Astrocyte (in vitro differentiated cells and primary cell): Measurements from ENCODE around the gene POU6F2. TPM values are rescaled to one million over a fixed set of nuclear protein-coding genes. Genes with fewer than 3 reads are reported as not detected.

Source experiments
- DNase-seq: peaks from one replicate; pipeline ENCODE4 v3.0.0-alpha.2; 2010; ENCODE audit warnings: low read depth
- FAIRE-seq: peaks from 2 replicates; lab custom pipeline; 2011; peaks lifted over from hg19 to GRCh38; lab: Jason Lieb, UNC
- H2AFZ ChIP-seq: 2 replicates; pipeline ENCODE4 v1.6.0; 2012; ENCODE audit warnings: low read depth, low read length, inconsistent platforms
- H3K27ac ChIP-seq: 2 replicates; pipeline ENCODE4 v1.5.1; 2011; ENCODE audit warnings: low read depth, low read length, inconsistent platforms
- H3K27me3 ChIP-seq: 2 replicates; pipeline ENCODE4 v1.6.0; 2011; ENCODE audit warnings: low read length, inconsistent platforms; ENCODE audit not compliant: insufficient read depth
- H3K36me3 ChIP-seq: 2 replicates; pipeline ENCODE4 v1.5.1; 2011; ENCODE audit warnings: low read length, inconsistent platforms; ENCODE audit not compliant: insufficient read depth
- H3K4me1 ChIP-seq: 2 replicates; pipeline ENCODE4 v1.5.1; 2011; ENCODE audit warnings: low read length, inconsistent platforms; ENCODE audit not compliant: insufficient read depth
- H3K4me2 ChIP-seq: 2 replicates; pipeline ENCODE4 v1.6.0; 2012; ENCODE audit warnings: low read length, inconsistent platforms
- H3K4me3 ChIP-seq: 2 replicates; pipeline ENCODE4 v1.5.1; 2011; ENCODE audit warnings: low read depth, mild to moderate bottlenecking, low read length, inconsistent platforms; ENCODE audit not compliant: insufficient read depth
- H3K79me2 ChIP-seq: 2 replicates; pipeline ENCODE4 v1.6.0; 2012; ENCODE audit warnings: mild to moderate bottlenecking, low read length, inconsistent platforms; ENCODE audit not compliant: insufficient read depth
- H3K9ac ChIP-seq: 2 replicates; pipeline ENCODE4 v1.6.0; 2012; ENCODE audit warnings: mild to moderate bottlenecking, low read length, inconsistent platforms
- H3K9me3 ChIP-seq: 2 replicates; pipeline ENCODE4 v1.5.1; 2012; ENCODE audit warnings: low read depth, mild to moderate bottlenecking, low read length, inconsistent platforms; ENCODE audit not compliant: insufficient read depth
- H4K20me1 ChIP-seq: 2 replicates; pipeline ENCODE4 v1.6.0; 2012; ENCODE audit warnings: low read length, inconsistent platforms; ENCODE audit not compliant: insufficient read depth
- H3K27ac Mint-ChIP-seq: one replicate; pipeline ENCODE4 v1.8.0; 2021; ENCODE audit warnings: mild to moderate bottlenecking, mixed read lengths; ENCODE audit not compliant: unreplicated experiment
- H3K27me3 Mint-ChIP-seq: one replicate; pipeline ENCODE4 v1.8.0; 2021; ENCODE audit warnings: low read depth, mixed read lengths; ENCODE audit not compliant: unreplicated experiment
- H3K36me3 Mint-ChIP-seq: one replicate; pipeline ENCODE4 v1.8.0; 2021; ENCODE audit warnings: low read depth, mixed read lengths; ENCODE audit not compliant: unreplicated experiment
- H3K4me1 Mint-ChIP-seq: one replicate; pipeline ENCODE4 v1.8.0; 2021; ENCODE audit warnings: low read depth, mixed read lengths; ENCODE audit not compliant: unreplicated experiment
- H3K4me3 Mint-ChIP-seq: one replicate; pipeline ENCODE4 v1.8.0; 2021; ENCODE audit warnings: mild to moderate bottlenecking, moderate library complexity, mixed read lengths; ENCODE audit not compliant: unreplicated experiment
- H3K9me3 Mint-ChIP-seq: one replicate; pipeline ENCODE4 v1.8.0; 2021; ENCODE audit warnings: mild to moderate bottlenecking, mixed read lengths; ENCODE audit not compliant: unreplicated experiment
- CTCF ChIP-seq: IDR thresholded peaks from 2 replicates; pipeline ENCODE4 v1.5.1; 2011; ENCODE audit warnings: low read depth, mild to moderate bottlenecking, inconsistent platforms, low read length, moderate library complexity; ENCODE audit not compliant: insufficient read depth
- EZH2 ChIP-seq: IDR thresholded peaks from 2 replicates; pipeline ENCODE4 v1.6.1; 2012; ENCODE audit warnings: mild to moderate bottlenecking, low read length, inconsistent platforms; ENCODE audit not compliant: insufficient read depth
- total RNA-seq: library from RNA; stranded (reverse); gene quantifications from 2 replicates; pipeline ENCODE4 v1.2.1, GENCODE V29; 2021

POU6F2 gene
- total RNA-seq, 1 donor from 2014 or later, result 0.45 TPM

- Mint-ChIP-seq H3K27me3 (peaks cover 4% of the 10 kb centered on the region), H3K27ac (no peak overlapping the region), H3K4me1 (peaks cover 3% of the 10 kb centered on the region), H3K36me3 (no peaks in the 10 kb centered on the region), H3K4me3 (no peak overlapping the region), H3K9me3 (no peaks in the 10 kb centered on the region)
- no peak for FAIRE-seq
- no peak overlapping the region for H3K4me3 ChIP-seq
- H3K4me2 ChIP-seq, result peak overlapping the region; percentile 9
- H4K20me1 ChIP-seq, result no peaks in the 10 kb centered on the region
- no peak for TF ChIP-seq EZH2
- TF ChIP-seq CTCF, result no peak
- no peaks in the 10 kb centered on the region for H3K79me2 ChIP-seq
- no peaks in the 10 kb centered on the region for H3K36me3 ChIP-seq
- H3K9me3 ChIP-seq, result no peaks in the 10 kb centered on the region
- H3K4me1 ChIP-seq, result no peaks in the 10 kb centered on the region
- no peak overlapping the region for H2AFZ ChIP-seq
- H3K27me3 ChIP-seq, result peaks cover 3% of the 10 kb centered on the region
- H3K9ac ChIP-seq, result no peak overlapping the region
- no peak overlapping the region for H3K27ac ChIP-seq
- DNase-seq, result peak; percentile 8
Observed at GRCh38 chr7:39446546-39446945, 468.8 kb downstream of the POU6F2 start.

GRCh38 chr7:39451901-39452300, 474.2 kb downstream of the POU6F2 start:
- Mint-ChIP-seq H3K4me1 (peaks cover 8% of the 10 kb centered on the region), H3K27ac (no peak overlapping the region), H3K9me3 (no peaks in the 10 kb centered on the region), H3K27me3 (no peaks in the 10 kb centered on the region), H3K36me3 (no peaks in the 10 kb centered on the region), H3K4me3 (no peak overlapping the region)
- no peak for DNase-seq
- no peak overlapping the region for H3K9ac ChIP-seq
- H3K4me2 ChIP-seq, result no peak overlapping the region
- H4K20me1 ChIP-seq, result no peaks in the 10 kb centered on the region
- no peaks in the 10 kb centered on the region for H3K9me3 ChIP-seq
- no peak overlapping the region for H3K4me3 ChIP-seq
- H3K27me3 ChIP-seq, result no peaks in the 10 kb centered on the region
- no peaks in the 10 kb centered on the region for H3K36me3 ChIP-seq
- H3K79me2 ChIP-seq, result no peaks in the 10 kb centered on the region
- FAIRE-seq, result no peak
- TF ChIP-seq CTCF (no peak), EZH2 (no peak)
- H3K27ac ChIP-seq, result no peak overlapping the region
- peak overlapping the region; percentile 10 for H2AFZ ChIP-seq
- H3K4me1 ChIP-seq, result no peaks in the 10 kb centered on the region

- no peaks in the 10 kb centered on the region for H3K9me3 ChIP-seq
- H3K4me1 ChIP-seq, result no peaks in the 10 kb centered on the region
- H3K36me3 ChIP-seq, result no peaks in the 10 kb centered on the region
- H3K4me3 ChIP-seq, result no peak overlapping the region
- peak; percentile 10 for DNase-seq
- Mint-ChIP-seq H3K27me3 (no peaks in the 10 kb centered on the region), H3K9me3 (no peaks in the 10 kb centered on the region), H3K27ac (no peak overlapping the region), H3K4me3 (no peak overlapping the region), H3K36me3 (no peaks in the 10 kb centered on the region), H3K4me1 (peaks cover 8% of the 10 kb centered on the region)
- H4K20me1 ChIP-seq, result no peaks in the 10 kb centered on the region
- no peaks in the 10 kb centered on the region for H3K27me3 ChIP-seq
- no peak overlapping the region for H3K27ac ChIP-seq
- no peak overlapping the region for H2AFZ ChIP-seq
- no peak for TF ChIP-seq EZH2
- TF ChIP-seq CTCF, result peak; percentile 69
- H3K9ac ChIP-seq, result no peak overlapping the region
- no peaks in the 10 kb centered on the region for H3K79me2 ChIP-seq
- no peak for FAIRE-seq
- no peak overlapping the region for H3K4me2 ChIP-seq
Observed at GRCh38 chr7:39453743-39454355, 476.1 kb downstream of the POU6F2 start.
